Epithelial cell of prostate (primary cell): ENCODE measurements around the gene LMAN2L.

Source experiments
- DNase-seq: peaks from one replicate; pipeline ENCODE4 v3.0.0-alpha.2; 2011; ENCODE audit warnings: low read depth, low spot score
- H3K27ac ChIP-seq: fragments of 450-650 bp; 2 replicates; pipeline ENCODE4 v1.5.1; 2017; ENCODE audit warnings: mild to moderate bottlenecking

LMAN2L gene

DNA sequence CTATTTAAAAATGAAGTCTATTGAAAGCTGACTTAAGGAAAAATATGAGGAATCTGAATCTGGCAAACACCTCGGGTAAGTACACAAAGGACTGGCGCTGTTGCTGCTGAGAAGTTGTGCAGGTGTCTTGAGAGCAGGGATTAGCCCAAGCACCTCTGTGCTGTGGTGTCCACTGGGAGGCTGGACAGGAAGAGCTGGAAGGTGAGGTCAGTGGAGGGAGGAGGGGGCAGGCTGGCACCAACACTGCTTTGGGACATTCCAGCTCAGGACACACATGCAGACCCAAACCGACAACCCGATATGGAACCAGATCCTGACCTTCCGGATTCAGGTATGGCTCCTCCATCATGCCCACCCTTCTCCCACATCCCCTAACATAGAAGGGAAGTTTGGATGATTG, 76.7 kb downstream of the LMAN2L start:
- H3K27ac ChIP-seq: no peak overlapping the region
- DNase-seq: no peak

DNA sequence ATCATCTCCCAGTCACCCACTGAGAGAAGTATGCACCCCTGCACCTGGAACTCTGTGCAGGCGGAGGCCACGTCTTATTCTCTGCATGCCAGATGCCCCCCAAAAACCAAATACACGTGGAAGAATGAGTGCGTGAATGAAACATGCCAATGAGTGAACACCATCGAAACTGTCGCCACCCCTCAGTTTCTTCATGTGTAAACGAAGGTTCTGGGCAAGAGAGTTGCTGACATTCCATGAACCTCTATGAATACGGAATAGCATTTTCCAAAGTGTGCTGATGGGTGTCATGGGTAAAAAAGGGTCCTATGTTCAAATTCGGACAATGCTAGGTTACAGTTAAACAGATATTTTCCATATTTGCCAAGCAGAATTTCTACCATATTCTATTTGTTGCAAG, 77.5 kb downstream of the LMAN2L start:
- H3K27ac ChIP-seq: no peak overlapping the region
- DNase-seq: no peak

DNA sequence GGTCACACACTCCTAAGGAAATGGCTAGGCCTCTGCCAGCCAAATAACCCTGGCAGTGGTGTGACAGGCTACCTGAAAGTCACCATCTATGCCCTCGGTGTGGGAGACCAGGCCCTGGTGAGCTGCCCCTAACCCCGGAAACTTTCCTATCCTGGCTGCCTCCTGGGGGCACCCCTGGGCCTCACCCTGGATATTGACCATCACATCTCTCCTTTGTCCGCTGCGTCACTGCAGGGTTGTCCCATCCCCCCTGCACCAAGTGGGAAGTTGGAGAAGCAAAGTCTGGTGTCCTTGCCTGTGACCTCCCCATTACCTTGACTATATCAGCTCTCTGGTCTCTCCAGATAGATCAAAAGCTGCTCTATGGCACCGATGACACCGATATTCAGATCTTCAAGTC, 78.5 kb downstream of the LMAN2L start:
- DNase-seq: no peak
- H3K27ac ChIP-seq: no peak overlapping the region

DNA sequence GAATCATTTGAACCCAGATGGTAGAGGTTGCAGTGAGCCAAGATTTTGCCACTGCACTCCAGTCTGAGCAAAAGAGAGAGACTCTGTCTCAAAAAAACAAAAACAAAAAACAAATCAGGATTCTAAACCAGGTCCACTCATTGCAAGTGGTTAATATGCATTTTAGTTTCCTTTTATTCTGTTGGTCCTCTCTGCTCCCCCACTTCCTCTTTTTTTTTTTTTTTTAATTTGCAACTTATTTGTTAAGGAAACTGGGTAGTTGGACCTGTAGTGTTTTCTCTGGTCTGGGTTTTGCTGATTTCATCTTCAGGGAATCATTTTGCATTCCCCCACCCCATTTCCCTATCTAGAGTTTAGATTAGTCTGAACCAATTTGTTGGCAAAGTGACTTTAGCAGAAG, 83.3 kb downstream of the LMAN2L start:
- H3K27ac ChIP-seq: no peak overlapping the region

More for the DNA sequence above, 83.3 kb downstream of the LMAN2L start:
- DNase-seq: no peak
